Activated T-helper 2 cell treated with anti-CD3 and anti-CD28 coated beads, Interferon-gamma antibody, Interleukin-2, Interleukin-4, amounts not matched to agents 10 μg/mL and 5 μg/mL and 100 μg/mL, durations not matched to agents 14 hours and 24 hours and 36 hours (primary cell): ENCODE data around the gene WFDC10A. TPM values are rescaled to one million over a fixed set of nuclear protein-coding genes. Genes with fewer than 3 reads are reported as not detected.
"Not testable (repeated sequence)": the region's sequence is repeated elsewhere in the genome, so short reads cannot be mapped to it uniquely, and the experiment has no call there.

Experiments
- DNase-seq: peaks from one replicate; pipeline ENCODE4 v3.0.0; 2021; ENCODE audit warnings: low spot score
- H3K27ac Mint-ChIP-seq: one replicate; pipeline ENCODE4 v1.8.0; 2021; ENCODE audit warnings: mixed read lengths
- H3K27me3 Mint-ChIP-seq: one replicate; pipeline ENCODE4 v1.8.0; 2021; ENCODE audit warnings: low read depth, mixed read lengths
- H3K36me3 Mint-ChIP-seq: one replicate; pipeline ENCODE4 v1.8.0; 2021; ENCODE audit warnings: low read depth, mixed read lengths
- H3K4me1 Mint-ChIP-seq: one replicate; pipeline ENCODE4 v1.8.0; 2021; ENCODE audit warnings: low read depth, mixed read lengths
- H3K4me3 Mint-ChIP-seq: one replicate; pipeline ENCODE4 v1.8.0; 2021; ENCODE audit warnings: low read depth, mild to moderate bottlenecking, moderate library complexity, mixed read lengths
- H3K9me3 Mint-ChIP-seq: one replicate; pipeline ENCODE4 v1.8.0; 2021; ENCODE audit warnings: mixed read lengths
- intact Hi-C: fragments of 100-400 bp; cut with micrococcal nuclease; formaldehyde crosslinking; loops from one replicate; pipeline ENCODE4 v1.15.1; 2023
- total RNA-seq: library from RNA; stranded (reverse); gene quantifications from 2 replicates; pipeline ENCODE4 v1.2.3, GENCODE V29; 2022

Gene WFDC10A
- total RNA-seq, 1 donor from 2014 or later: not detected

- DNase-seq, H3K36me3 Mint-ChIP-seq, intact Hi-C loops, H3K27me3 Mint-ChIP-seq, H3K9me3 Mint-ChIP-seq, H3K27ac Mint-ChIP-seq, H3K4me1 Mint-ChIP-seq, H3K4me3 Mint-ChIP-seq: not testable (repeated sequence)
Measured at GRCh38 chr20:45657038-45657437, 27.5 kb downstream of the WFDC10A start.

DNA sequence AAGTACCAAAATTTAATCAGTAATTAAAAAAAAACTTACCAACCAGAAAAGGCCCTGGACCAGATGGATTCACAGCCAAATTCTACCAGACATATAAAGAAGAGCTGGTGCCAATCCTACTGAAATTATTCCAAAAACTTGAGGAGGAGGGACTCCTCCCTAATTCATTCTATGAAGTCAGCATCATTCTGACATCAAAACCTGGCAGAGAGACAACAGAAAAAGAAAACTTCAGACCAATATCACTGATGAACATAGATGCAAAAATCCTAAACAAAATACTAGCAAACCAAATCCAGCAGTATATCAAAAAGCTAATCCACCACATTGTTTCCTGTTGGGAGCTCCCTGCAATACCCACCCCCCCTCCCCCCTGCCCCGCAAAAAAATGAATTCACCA is 40.6 kb downstream of the WFDC10A start, which contains the start of gene WFDC11:
Gene WFDC11 (minus strand): TSS at position 101 of the 400 bp plus-strand sequence. CDS start 19,639 bp downstream, outside the sequence.
- Mint-ChIP-seq H3K27ac (no peak within 1 kb of the TSS), H3K4me3 (no peak within 1 kb of the TSS), H3K36me3 (no peaks in the 10 kb centered on the region), H3K4me1 (no peaks in the 10 kb centered on the region), H3K9me3 (no peaks in the 10 kb centered on the region), H3K27me3 (peaks cover 6% of the 10 kb centered on the region)
- intact Hi-C loops: no loop called here
- DNase-seq: no peak

- Mint-ChIP-seq H3K27me3 (peaks cover 6% of the 10 kb centered on the region), H3K36me3 (no peaks in the 10 kb centered on the region), H3K4me3 (no peak overlapping the region), H3K4me1 (no peaks in the 10 kb centered on the region), H3K9me3 (no peaks in the 10 kb centered on the region), H3K27ac (no peak overlapping the region)
- no peak for DNase-seq
- intact Hi-C loops: no loop called here
Measured at GRCh38 chr20:45672765-45673164, 43.2 kb downstream of the WFDC10A start.

DNA sequence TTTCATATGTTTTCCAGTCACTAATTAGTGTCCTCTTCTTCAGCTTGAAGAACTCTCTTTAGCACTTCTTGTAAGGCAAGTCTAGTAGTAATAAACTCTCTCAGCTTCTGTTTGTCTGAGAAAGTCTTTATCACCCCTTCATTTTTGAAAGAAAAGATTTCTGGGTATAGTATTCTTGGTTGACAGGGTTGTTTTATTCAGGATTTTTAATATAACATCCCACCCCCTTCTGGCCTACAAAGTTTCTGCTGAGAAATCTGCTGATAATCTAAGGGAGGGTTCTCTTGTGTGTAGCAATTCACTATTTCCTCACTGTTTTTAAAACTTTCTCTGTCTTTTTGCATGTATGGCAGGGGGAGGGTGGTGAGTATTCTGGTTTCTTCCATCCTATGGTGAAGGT is 50.1 kb downstream of the WFDC10A start:
- Mint-ChIP-seq H3K4me3 (no peak overlapping the region), H3K27ac (no peak overlapping the region), H3K9me3 (peaks cover 7% of the 10 kb centered on the region)

More for the DNA sequence above, 50.1 kb downstream of the WFDC10A start:
- no peak for DNase-seq
- intact Hi-C loops: no loop called here
- H3K27me3 Mint-ChIP-seq: no peaks in the 10 kb centered on the region
- H3K36me3 Mint-ChIP-seq: no peaks in the 10 kb centered on the region
- no peaks in the 10 kb centered on the region for H3K4me1 Mint-ChIP-seq

Other genes with a start within 250 kb of the WFDC10A start
- 12.3 and 12.8 TPM in 2 replicates for gene DBNDD2, start 221.4 kb upstream of the WFDC10A start, total RNA-seq
- gene PIGT, start 213.6 kb upstream of the WFDC10A start, total RNA-seq: 72.5 and 72.7 TPM in 2 replicates
- not detected in 2 replicates for gene WFDC2, start 160.0 kb upstream of the WFDC10A start, total RNA-seq
- not detected in 2 replicates for gene SPINT3, start 114.1 kb upstream of the WFDC10A start, total RNA-seq
- gene WFDC6, start 90.3 kb upstream of the WFDC10A start, total RNA-seq: not detected in 2 replicates
- not detected in 2 replicates for gene EPPIN, start 82.3 kb upstream of the WFDC10A start, total RNA-seq
- gene WFDC8, start 50.5 kb upstream of the WFDC10A start, total RNA-seq: not detected in 2 replicates
- not detected in 2 replicates for gene WFDC9, start 1.5 kb downstream of the WFDC10A start, total RNA-seq
- not detected in 2 replicates for gene WFDC11, start 40.5 kb downstream of the WFDC10A start, total RNA-seq
- not detected in 2 replicates for gene WFDC13, start 72.3 kb downstream of the WFDC10A start, total RNA-seq
- not detected in 2 replicates for gene WFDC10B, start 75.3 kb downstream of the WFDC10A start, total RNA-seq
- gene SPINT4, start 92.6 kb downstream of the WFDC10A start, total RNA-seq: not detected in 2 replicates
- gene WFDC3, start 162.1 kb downstream of the WFDC10A start, total RNA-seq: 0.39 TPM in 1 of 2 replicates, not detected in the other
- gene DNTTIP1, start 162.2 kb downstream of the WFDC10A start, total RNA-seq: 30.7 and 35.2 TPM in 2 replicates
- 142 and 145 TPM in 2 replicates for gene UBE2C, start 182.9 kb downstream of the WFDC10A start, total RNA-seq
- gene TNNC2, start 197.6 kb downstream of the WFDC10A start, total RNA-seq: 0.28 TPM in 1 of 2 replicates, not detected in the other
- gene SNX21, start 204.1 kb downstream of the WFDC10A start, total RNA-seq: 1.5 and 2.0 TPM in 2 replicates
- 28.0 and 29.1 TPM in 2 replicates for gene ACOT8, start 227.7 kb downstream of the WFDC10A start, total RNA-seq
- 6.2 and 6.3 TPM in 2 replicates for gene ZSWIM3, start 227.9 kb downstream of the WFDC10A start, total RNA-seq